Measurements from ENCODE around the gene FGFRL1. TPM values are rescaled to one million over a fixed set of nuclear protein-coding genes. Genes with fewer than 3 reads are reported as not detected.
A peak's percentile ranks its signal among the peaks of the same experiment; 100 is the strongest.

The FGFRL1 gene
- total RNA-seq, 4 donors from 2014 or later: 11.7 to 15.9 (median 14.2) TPM

DNA sequence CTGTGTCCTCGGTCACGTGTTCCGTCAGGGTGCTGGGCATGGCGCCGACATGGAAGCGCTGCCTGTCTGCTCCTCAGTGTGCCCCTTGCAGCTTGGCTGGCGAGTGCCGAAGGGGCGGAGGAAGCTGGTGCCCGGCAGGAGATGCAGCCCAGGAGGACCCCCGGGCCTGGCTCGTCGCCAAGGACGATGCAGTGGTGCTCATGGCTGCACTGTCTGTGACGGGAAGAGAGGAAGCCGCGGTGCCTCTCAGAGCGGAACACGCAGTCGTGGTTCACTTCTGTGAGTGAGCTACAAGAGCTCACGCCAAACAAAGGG, 38.1 kb downstream of the FGFRL1 start:
- in situ Hi-C loops (cut with MboI; ENCODE audit: low pct_ligation_motif_present in 1 of 4, low pct_unique_long_range_greater_than_20kb in 1 of 4, low sequenced_read_pairs in 3 of 4) (no loop called here), intact Hi-C loops (cut with DNase I; ENCODE audit: low total_unique reads) (loop anchor here (2.0 kb wide), 1 partner anchor 61 kb away; no protein-coding TSS in a partner anchor)
- Histone ChIP-seq H3K27me3 (peaks cover 50% of the 10 kb centered on the region), H3K27ac (no peak overlapping the region), H3K4me1 (peaks cover 3 to 31% (median 21%) of the 10 kb centered on the region in 4 donors), H3K9me3 (no peaks in the 10 kb centered on the region), H3K4me3 (no peak overlapping the region), H3K36me3 (no peaks in the 10 kb centered on the region)
- DNase-seq: peak; percentile 7
- TF ChIP-seq, protein P1, sequence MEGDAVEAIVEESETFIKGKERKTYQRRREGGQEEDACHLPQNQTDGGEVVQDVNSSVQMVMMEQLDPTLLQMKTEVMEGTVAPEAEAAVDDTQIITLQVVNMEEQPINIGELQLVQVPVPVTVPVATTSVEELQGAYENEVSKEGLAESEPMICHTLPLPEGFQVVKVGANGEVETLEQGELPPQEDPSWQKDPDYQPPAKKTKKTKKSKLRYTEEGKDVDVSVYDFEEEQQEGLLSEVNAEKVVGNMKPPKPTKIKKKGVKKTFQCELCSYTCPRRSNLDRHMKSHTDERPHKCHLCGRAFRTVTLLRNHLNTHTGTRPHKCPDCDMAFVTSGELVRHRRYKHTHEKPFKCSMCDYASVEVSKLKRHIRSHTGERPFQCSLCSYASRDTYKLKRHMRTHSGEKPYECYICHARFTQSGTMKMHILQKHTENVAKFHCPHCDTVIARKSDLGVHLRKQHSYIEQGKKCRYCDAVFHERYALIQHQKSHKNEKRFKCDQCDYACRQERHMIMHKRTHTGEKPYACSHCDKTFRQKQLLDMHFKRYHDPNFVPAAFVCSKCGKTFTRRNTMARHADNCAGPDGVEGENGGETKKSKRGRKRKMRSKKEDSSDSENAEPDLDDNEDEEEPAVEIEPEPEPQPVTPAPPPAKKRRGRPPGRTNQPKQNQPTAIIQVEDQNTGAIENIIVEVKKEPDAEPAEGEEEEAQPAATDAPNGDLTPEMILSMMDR (IDR thresholded peaks at IDR 0.05): no peak
- 60 to 72% methylated on average over 2 to 18 of the region's 21 CpGs for WGBS, 2 donors (ENCODE audit: low coverage in 1 of 2)

DNA sequence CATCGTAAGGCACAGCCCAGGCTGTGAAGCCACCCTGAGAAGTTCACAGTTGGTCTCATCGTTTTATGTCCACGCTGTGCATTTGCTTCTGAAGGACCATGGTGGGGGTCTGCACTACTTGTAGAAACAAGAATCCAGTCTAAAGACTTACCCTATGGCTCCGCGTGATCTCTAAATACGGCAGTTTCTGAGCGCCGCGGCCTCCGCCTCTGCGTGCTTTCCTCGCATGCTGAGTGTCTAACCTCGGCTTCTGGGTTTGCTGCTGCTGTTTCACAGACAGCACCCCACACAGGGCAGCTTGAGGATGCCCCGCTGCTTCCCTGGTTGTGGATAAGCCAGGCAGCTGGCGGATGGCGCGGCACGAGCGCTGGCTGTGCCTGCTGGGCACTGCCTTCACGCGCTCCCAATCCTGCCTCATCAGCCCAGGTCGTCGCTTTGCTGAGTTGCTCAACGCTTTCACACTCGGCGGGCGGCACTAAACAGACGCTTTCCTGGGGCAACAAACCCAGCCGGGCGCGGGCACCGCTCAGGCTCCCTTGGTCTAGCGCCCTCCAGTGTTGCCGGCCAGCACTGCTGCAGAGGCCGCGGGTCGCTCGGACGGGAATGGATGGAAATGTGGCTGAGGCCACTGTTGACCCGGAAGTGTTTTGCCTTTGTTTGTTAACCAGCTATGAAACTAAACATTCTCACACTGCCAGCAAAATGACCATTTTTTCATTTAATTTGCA, 39.2 kb downstream of the FGFRL1 start:
- in situ Hi-C loops (cut with MboI; ENCODE audit: low pct_ligation_motif_present in 1 of 4, low pct_unique_long_range_greater_than_20kb in 1 of 4, low sequenced_read_pairs in 3 of 4): no loop called here
- TF ChIP-seq POLR2A (IDR thresholded peaks at IDR 0.05) (no peak), EP300 (IDR thresholded peaks at IDR 0.05; ENCODE audit: low read depth) (no peak), POLR2AphosphoS5 (IDR thresholded peaks at IDR 0.05) (no peak)
- TF ChIP-seq, protein P1 (IDR thresholded peaks at IDR 0.05): no peak
- intact Hi-C loops (cut with DNase I; ENCODE audit: low total_unique reads): no loop called here
- H3K4me3 ChIP-seq: no peak overlapping the region
- H3K36me3 ChIP-seq: no peaks in the 10 kb centered on the region
- no peak overlapping the region for H3K27ac ChIP-seq
- H3K27me3 ChIP-seq: peaks cover 44% of the 10 kb centered on the region
- H3K9me3 ChIP-seq: no peaks in the 10 kb centered on the region
- WGBS, 2 donors (ENCODE audit: low coverage in 1 of 2): 57 to 84% methylated on average over 9 to 40 of the region's 40 CpGs
- peaks cover 3 to 22% (median 17%) of the 10 kb centered on the region in 4 donors for H3K4me1 ChIP-seq
- DNase-seq: peak; percentile 9

DNA sequence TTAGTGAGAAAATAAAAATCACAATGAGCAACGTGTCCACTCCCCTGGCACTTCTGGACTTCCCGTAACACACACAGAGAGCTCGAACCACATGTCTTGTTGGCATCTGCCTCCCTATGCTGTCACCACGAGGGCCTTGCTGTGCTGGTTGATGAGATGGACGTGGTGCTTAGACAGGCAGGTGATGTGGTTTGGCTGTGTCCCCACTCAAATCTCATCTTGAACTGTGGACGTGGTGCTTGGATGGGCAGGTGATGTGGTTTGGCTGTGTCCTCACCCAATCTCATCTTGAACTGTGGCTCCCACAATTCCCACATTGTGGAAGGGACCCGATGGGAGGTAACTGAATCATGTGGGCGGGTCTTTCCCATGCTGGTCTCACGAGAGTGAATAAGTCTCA, 40.0 kb downstream of the FGFRL1 start:
- intact Hi-C loops (cut with DNase I; ENCODE audit: low total_unique reads): no loop called here
- Histone ChIP-seq H3K4me3 (no peak overlapping the region), H3K4me1 (peaks cover 3 to 22% (median 16%) of the 10 kb centered on the region in 4 donors), H3K36me3 (no peaks in the 10 kb centered on the region), H3K27me3 (peaks cover 51% of the 10 kb centered on the region), H3K27ac (no peak overlapping the region), H3K9me3 (no peaks in the 10 kb centered on the region)
- TF ChIP-seq POLR2AphosphoS5 (IDR thresholded peaks at IDR 0.05) (no peak), POLR2A (IDR thresholded peaks at IDR 0.05) (no peak), EP300 (IDR thresholded peaks at IDR 0.05; ENCODE audit: low read depth) (no peak)
- TF ChIP-seq, protein P1 (IDR thresholded peaks at IDR 0.05): no peak
- in situ Hi-C loops (cut with MboI; ENCODE audit: low pct_ligation_motif_present in 1 of 4, low pct_unique_long_range_greater_than_20kb in 1 of 4, low sequenced_read_pairs in 3 of 4): no loop called here
- WGBS, 2 donors (ENCODE audit: low coverage in 1 of 2): 76 to 82% methylated on average over 4 to 9 of the region's 9 CpGs
- DNase-seq: no peak

DNA sequence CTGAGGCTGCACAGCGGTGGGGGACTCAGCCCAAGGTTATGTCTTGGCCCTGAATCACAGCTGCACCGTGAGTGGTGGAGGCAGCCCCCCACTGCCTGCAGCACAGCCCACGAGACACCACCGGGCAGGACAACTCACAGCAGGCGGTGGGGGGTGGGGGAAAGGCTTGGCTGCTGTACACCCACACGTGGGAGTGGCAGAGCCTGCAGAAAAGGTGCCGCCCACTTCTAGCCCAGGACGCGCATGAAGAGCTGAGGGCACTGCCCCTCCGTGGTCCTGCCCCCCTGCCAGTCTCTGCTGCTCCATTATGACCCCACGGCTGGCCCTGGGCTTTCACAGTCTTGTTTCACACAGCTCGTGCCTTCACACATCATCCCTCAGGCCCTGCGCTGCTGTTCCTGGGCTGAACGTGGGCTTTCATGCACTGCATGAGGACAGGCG, 40.8 kb downstream of the FGFRL1 start:
- TF ChIP-seq EP300 (IDR thresholded peaks at IDR 0.05; ENCODE audit: low read depth) (no peak), POLR2A (IDR thresholded peaks at IDR 0.05) (no peak), POLR2AphosphoS5 (IDR thresholded peaks at IDR 0.05) (no peak)
- TF ChIP-seq, protein P1 (IDR thresholded peaks at IDR 0.05): no peak
- no peak overlapping the region for H3K4me3 ChIP-seq
- no peaks in the 10 kb centered on the region for H3K9me3 ChIP-seq
- H3K27me3 ChIP-seq: peaks cover 58% of the 10 kb centered on the region
- intact Hi-C loops (cut with DNase I; ENCODE audit: low total_unique reads) (no loop called here), in situ Hi-C loops (cut with MboI; ENCODE audit: low pct_ligation_motif_present in 1 of 4, low pct_unique_long_range_greater_than_20kb in 1 of 4, low sequenced_read_pairs in 3 of 4) (no loop called here)
- H3K36me3 ChIP-seq: no peaks in the 10 kb centered on the region
- WGBS, 2 donors (ENCODE audit: low coverage in 1 of 2): 71% methylated on average over 15 of the region's 15 CpGs; no CpG with 5 or more reads in 1 of the 2 donors
- H3K4me1 ChIP-seq: peaks cover 0 to 16% (median 10%) of the 10 kb centered on the region in 4 donors
- H3K27ac ChIP-seq: no peak overlapping the region
- DNase-seq: no peak
